A549 (cell line): ENCODE results near the gene CADM1.

Experiments used
- BHLHE40 ChIP-seq: IDR thresholded peaks from 2 replicates; pipeline ENCODE4 v1.6.1; 2012; ENCODE audit warnings: low read depth, low read length, inconsistent platforms
- CBX2 ChIP-seq: fragments of 200-600 bp; sonication (generic); IDR thresholded peaks from 2 replicates; pipeline ENCODE4 v1.6.1; 2016; ENCODE audit warnings: low read depth, mild to moderate bottlenecking, borderline replicate concordance
- CEBPB ChIP-seq, 2 experiments: fragments of >200 bp in 1 of 2; sonication (Bioruptor Twin) in 1 of 2; formaldehyde crosslinking in 1 of 2; IDR thresholded peaks; 2 replicates each; pipeline ENCODE4 v1.6.1; 2012 to 2016
- CTCF ChIP-seq: fragments of >200 bp; sonication (Bioruptor Twin); formaldehyde crosslinking; IDR thresholded peaks from 3 replicates; pipeline ENCODE4 v1.5.1; 2016
- ELK1 ChIP-seq: fragments of 150-350 bp; IDR thresholded peaks from 2 replicates; pipeline ENCODE4 v1.6.1; 2014; ENCODE audit warnings: low read depth, mild to moderate bottlenecking, low read length
- EP300 ChIP-seq, 2 experiments: fragments of >200 bp; sonication (Bioruptor Twin); formaldehyde crosslinking; IDR thresholded peaks; 2 replicates in 1 of 2; 3 replicates in 1 of 2; pipeline ENCODE4 v1.6.1; 2016 to 2017
- HES2 ChIP-seq: fragments of >200 bp; sonication (Bioruptor Twin); formaldehyde crosslinking; IDR thresholded peaks from 2 replicates; pipeline ENCODE4 v1.6.1; 2016
- MAFK ChIP-seq: fragments of 450-650 bp; IDR thresholded peaks from 2 replicates; pipeline ENCODE4 v1.6.1; 2014; ENCODE audit not compliant: partially characterized antibody
- PBX3 ChIP-seq: IDR thresholded peaks from 2 replicates; pipeline ENCODE4 v1.6.1; 2012
- POLR2A ChIP-seq: IDR thresholded peaks from 2 replicates; pipeline ENCODE4 v1.6.1; 2012; ENCODE audit warnings: mild to moderate bottlenecking, low read length
- RCOR1 ChIP-seq: fragments of 150-350 bp; IDR thresholded peaks from 2 replicates; pipeline ENCODE4 v1.6.1; 2014; ENCODE audit warnings: antibody characterized with exemption, low read length, low read depth
- ZFP36 ChIP-seq: fragments of 450-650 bp; IDR thresholded peaks from 2 replicates; pipeline ENCODE4 v1.6.1; 2014; ENCODE audit warnings: borderline replicate concordance; ENCODE audit not compliant: partially characterized antibody

GRCh38 chr11:115349335-115350017 is 154.7 kb downstream of the CADM1 start:
- TF ChIP-seq CTCF (no peak), MAFK (no peak), POLR2A (no peak), EP300 (IDR thresholded peaks at IDR 0.05) (no peak), HES2 (no peak), CEBPB (IDR thresholded peaks at IDR 0.05) (no peak), BHLHE40 (no peak), ZFP36 (no peak), PBX3 (no peak), RCOR1 (no peak), ELK1 (no peak), CBX2 (no peak)
